HFFc6 (cell line): Measurements from ENCODE around the gene THSD4. TPM values are rescaled to one million over a fixed set of nuclear protein-coding genes. Genes with fewer than 3 reads are reported as not detected.

Experiments used
- DNase-seq: peaks from one replicate; pipeline ENCODE4 v3.0.0-alpha.2; 2018
- H3K27ac Mint-ChIP-seq: 2 replicates; pipeline ENCODE4 v1.8.0; 2020; ENCODE audit warnings: mild to moderate bottlenecking, mixed read lengths
- H3K27me3 Mint-ChIP-seq: 2 replicates; pipeline ENCODE4 v1.8.0; 2021; ENCODE audit warnings: mild to moderate bottlenecking, moderate library complexity, mixed read lengths; ENCODE audit not compliant: insufficient read depth
- H3K36me3 Mint-ChIP-seq: 2 replicates; pipeline ENCODE4 v1.8.0; 2021; ENCODE audit warnings: low read depth, mixed read lengths
- H3K4me1 Mint-ChIP-seq: 2 replicates; pipeline ENCODE4 v1.8.0; 2020; ENCODE audit warnings: low read depth, mixed read lengths
- H3K4me3 Mint-ChIP-seq: 2 replicates; pipeline ENCODE4 v1.8.0; 2020; ENCODE audit warnings: mild to moderate bottlenecking, moderate library complexity, mixed read lengths
- H3K9me3 Mint-ChIP-seq: 2 replicates; pipeline ENCODE4 v1.8.0; 2020; ENCODE audit warnings: mild to moderate bottlenecking, mixed read lengths
- total RNA-seq, 6 experiments: library from RNA; stranded (reverse); fragmentation: NEBNext Ultra II Directional; extraction: Animal tissue kit (Norgen Biotek cat#: 25700); gene quantifications; 2 replicates in 1 of 6; 3 replicates in 5 of 6; pipeline ENCODE4 v1.2.3, GENCODE V29; 2021
- TF ChIP-seq, protein P1 (sequence below): fragments of 200-600 bp; sonication (generic); IDR thresholded peaks from 2 replicates; pipeline ENCODE4 v1.5.0; 2021; ENCODE audit warnings: antibody characterized with exemption, mild to moderate bottlenecking

THSD4 gene
- total RNA-seq, 6 experiments from 2014 or later: 32.7 to 39.1 (median 36.4) TPM

DNA sequence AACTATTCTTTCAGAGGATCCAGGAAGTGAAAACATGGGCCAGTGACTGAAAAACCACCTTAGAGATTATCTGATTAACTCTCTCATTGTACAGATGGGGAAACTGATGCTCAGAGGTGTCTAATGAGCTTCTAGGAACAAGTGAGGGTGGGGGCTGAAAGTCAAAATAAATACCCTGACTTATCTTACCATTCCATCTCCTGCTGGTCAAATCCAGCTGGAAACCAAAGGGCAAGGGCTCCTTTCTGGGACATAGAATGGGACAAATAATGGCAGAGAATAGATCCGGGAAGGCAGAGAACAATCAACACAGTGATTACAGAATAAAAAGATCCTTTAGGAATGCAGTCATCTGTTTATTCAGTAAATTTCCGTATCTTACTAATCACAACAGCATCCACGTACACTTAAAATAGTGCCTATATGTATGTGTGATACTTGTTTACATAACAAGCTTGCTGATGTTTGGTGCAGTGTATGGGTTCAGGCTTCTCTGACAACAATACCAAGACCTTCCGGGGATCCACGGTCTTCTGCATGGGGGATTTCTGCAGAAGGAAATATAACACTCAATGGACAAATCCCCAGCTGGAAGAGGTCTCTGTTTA, 173.2 kb downstream of the THSD4 start:
- peak overlapping the region; percentile 70 for H3K27ac Mint-ChIP-seq
- TF ChIP-seq, protein P1, sequence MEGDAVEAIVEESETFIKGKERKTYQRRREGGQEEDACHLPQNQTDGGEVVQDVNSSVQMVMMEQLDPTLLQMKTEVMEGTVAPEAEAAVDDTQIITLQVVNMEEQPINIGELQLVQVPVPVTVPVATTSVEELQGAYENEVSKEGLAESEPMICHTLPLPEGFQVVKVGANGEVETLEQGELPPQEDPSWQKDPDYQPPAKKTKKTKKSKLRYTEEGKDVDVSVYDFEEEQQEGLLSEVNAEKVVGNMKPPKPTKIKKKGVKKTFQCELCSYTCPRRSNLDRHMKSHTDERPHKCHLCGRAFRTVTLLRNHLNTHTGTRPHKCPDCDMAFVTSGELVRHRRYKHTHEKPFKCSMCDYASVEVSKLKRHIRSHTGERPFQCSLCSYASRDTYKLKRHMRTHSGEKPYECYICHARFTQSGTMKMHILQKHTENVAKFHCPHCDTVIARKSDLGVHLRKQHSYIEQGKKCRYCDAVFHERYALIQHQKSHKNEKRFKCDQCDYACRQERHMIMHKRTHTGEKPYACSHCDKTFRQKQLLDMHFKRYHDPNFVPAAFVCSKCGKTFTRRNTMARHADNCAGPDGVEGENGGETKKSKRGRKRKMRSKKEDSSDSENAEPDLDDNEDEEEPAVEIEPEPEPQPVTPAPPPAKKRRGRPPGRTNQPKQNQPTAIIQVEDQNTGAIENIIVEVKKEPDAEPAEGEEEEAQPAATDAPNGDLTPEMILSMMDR: no peak

DNA sequence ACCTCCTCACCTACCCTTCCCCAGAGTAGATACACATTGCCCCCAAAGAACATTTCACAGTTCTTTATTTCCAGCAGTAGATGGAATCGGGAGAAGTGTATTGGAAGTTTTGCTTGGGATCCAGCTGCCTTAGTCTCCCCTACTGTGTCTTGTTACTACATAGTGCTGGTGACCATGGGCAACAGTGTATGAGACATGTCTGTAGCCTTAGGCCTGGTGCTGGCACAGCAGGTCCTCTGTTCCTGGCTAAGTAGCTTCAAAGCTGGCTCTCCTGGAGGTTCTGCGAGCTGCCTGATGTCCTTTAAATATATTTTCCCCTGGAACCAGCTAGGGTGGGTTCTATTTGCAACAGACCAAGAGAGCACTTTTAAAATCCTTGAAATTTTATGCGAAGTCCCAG, 174.7 kb downstream of the THSD4 start:
- H3K4me3 Mint-ChIP-seq: no peak overlapping the region; the same call in 1 of the 2 replicates
- peaks cover 86% of the 10 kb centered on the region for H3K4me1 Mint-ChIP-seq
- H3K36me3 Mint-ChIP-seq: peaks cover 37% of the 10 kb centered on the region
- TF ChIP-seq, protein P1: no peak
- H3K27ac Mint-ChIP-seq: peak overlapping the region; percentile 52
- DNase-seq: no peak
- peaks cover 5% of the 10 kb centered on the region for H3K9me3 Mint-ChIP-seq
- no peaks in the 10 kb centered on the region for H3K27me3 Mint-ChIP-seq

More for the DNA sequence above, 173.2 kb downstream of the THSD4 start:
- no peaks in the 10 kb centered on the region for H3K27me3 Mint-ChIP-seq
- DNase-seq: peak; percentile 26
- peaks cover 30% of the 10 kb centered on the region for H3K36me3 Mint-ChIP-seq
- H3K4me3 Mint-ChIP-seq: no peak overlapping the region
- H3K4me1 Mint-ChIP-seq: peaks cover 71% of the 10 kb centered on the region
- peaks cover 5% of the 10 kb centered on the region for H3K9me3 Mint-ChIP-seq

DNA sequence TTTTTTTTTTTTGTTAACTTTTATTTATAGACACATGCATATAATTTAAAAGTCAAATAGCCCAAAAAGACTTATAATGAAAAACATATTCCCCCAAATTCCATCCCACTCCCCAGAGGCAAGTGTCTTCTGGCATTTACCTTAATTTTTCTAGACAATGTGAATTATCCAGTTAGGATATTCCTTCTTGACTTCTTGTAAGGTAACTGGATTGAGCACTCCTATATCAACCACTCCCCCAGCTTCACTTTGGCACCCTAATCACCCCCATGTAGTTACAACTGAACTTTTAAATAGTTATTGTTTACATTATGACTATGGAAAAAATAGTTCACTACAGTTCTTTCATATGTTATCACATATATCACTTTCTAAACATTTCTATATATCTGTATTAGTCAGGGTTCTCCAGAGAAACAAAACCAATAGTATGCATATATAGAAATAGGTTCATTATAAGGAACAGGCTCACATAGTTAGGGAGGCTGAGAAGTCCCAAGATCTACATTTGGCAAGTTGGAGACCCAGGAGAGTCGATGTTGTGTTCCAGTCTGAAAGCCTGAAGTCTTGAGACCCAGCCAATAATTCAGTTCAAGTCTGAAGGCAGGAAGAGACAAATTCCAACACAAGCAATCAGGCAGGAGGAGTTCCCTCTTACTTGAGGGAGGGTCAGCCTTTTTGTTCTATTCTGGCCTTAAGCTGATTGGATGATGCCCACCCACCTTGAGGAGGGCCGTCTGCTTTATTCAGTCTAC, 175.8 kb downstream of the THSD4 start:
- H3K27ac Mint-ChIP-seq: no peak overlapping the region; the same call in 1 of the 2 replicates
- H3K4me3 Mint-ChIP-seq: no peak overlapping the region
- DNase-seq: no peak
- no peaks in the 10 kb centered on the region for H3K27me3 Mint-ChIP-seq
- TF ChIP-seq, protein P1: no peak
- H3K4me1 Mint-ChIP-seq: peaks cover 96% of the 10 kb centered on the region
- peaks cover 37% of the 10 kb centered on the region for H3K36me3 Mint-ChIP-seq
- peaks cover 5% of the 10 kb centered on the region for H3K9me3 Mint-ChIP-seq

DNA sequence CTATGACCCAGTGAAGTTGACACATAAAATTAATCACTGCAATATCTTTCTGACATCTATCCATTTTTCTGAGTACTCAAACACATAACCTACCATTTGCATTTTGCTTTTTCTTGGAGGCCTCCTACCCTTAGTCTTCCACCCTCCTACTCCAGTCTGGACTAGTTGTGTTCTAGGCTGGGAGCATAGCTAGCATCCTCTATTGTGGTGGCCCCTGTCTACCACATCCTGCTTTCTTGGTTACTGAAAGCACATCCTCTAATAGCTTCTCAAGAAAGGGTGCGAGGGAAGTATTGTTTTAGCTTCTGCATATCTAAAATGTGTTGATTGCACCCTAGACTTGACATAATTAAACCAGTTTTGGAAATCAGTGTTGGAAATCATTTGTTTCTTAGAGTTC, 176.5 kb downstream of the THSD4 start:
- no peaks in the 10 kb centered on the region for H3K27me3 Mint-ChIP-seq
- peaks cover 5% of the 10 kb centered on the region for H3K9me3 Mint-ChIP-seq
- H3K27ac Mint-ChIP-seq: no peak overlapping the region
- H3K4me3 Mint-ChIP-seq: no peak overlapping the region
- peaks cover 98% of the 10 kb centered on the region for H3K4me1 Mint-ChIP-seq
- H3K36me3 Mint-ChIP-seq: peaks cover 32% of the 10 kb centered on the region
- DNase-seq: no peak
- TF ChIP-seq, protein P1: no peak

DNA sequence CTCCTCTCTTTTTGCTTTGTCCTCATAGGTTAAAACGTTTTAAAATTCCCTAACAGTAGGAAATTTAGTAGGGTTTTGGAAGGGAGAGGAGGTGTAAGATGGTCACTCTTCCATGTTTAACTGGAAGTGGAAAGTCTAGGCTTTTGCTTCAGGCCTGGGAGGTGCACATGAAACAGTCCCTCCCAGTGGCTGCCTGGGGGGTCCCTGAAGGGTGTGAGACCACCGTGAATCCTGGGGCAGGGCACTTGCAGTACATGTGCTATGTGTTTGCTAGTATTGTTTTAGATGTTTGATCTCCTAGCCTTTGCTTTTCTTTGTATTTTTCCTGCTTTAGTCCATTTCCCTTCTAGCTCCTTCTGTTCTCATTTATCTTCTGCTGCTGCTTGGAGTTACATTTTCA, 178.5 kb downstream of the THSD4 start:
- Mint-ChIP-seq H3K27me3 (no peaks in the 10 kb centered on the region; the same call in 1 of the 2 replicates), H3K4me1 (peaks cover 94% of the 10 kb centered on the region)

More for the DNA sequence above, 178.5 kb downstream of the THSD4 start:
- TF ChIP-seq, protein P1: no peak
- no peak for DNase-seq
- peak overlapping the region; percentile 81; the same call in 1 of the 2 replicates for H3K4me3 Mint-ChIP-seq
- H3K36me3 Mint-ChIP-seq: peaks cover 32% of the 10 kb centered on the region
- peaks cover 5% of the 10 kb centered on the region for H3K9me3 Mint-ChIP-seq
- H3K27ac Mint-ChIP-seq: peak overlapping the region; percentile 98
